K562 (cell line): ENCODE measurements around the gene ANKRD33. TPM values are rescaled to one million over a fixed set of nuclear protein-coding genes. Genes with fewer than 3 reads are reported as not detected.
A peak's percentile ranks its signal among the peaks of the same experiment; 100 is the strongest.

Experiments
- FOXM1 ChIP-seq, 2 experiments: fragments of 450-650 bp in 1 of 2; sonication (generic) in 1 of 2; formaldehyde crosslinking in 1 of 2; IDR thresholded peaks; 2 replicates each; pipeline versions ENCODE4 v1.6.1 to v1.9.0; 2017 to 2022; ENCODE audit warnings: low read depth in 2 of 2, mild to moderate bottlenecking in 2 of 2, missing genetic modification reagents in 1 of 2, moderate library complexity in 1 of 2
- HDGF ChIP-seq: fragments of 450-650 bp; IDR thresholded peaks from 2 replicates; pipeline ENCODE4 v1.6.1; 2016
- JUND ChIP-seq, 2 experiments: IDR thresholded peaks; 2 replicates in 1 of 2; 3 replicates in 1 of 2; pipeline ENCODE4 v1.6.1; 2011; ENCODE audit warnings: borderline replicate concordance in 2 of 2, low read depth in 2 of 2, low read length in 2 of 2, improper control_type of control experiment in 1 of 2, missing biosample characterization in 1 of 2, missing genetic modification characterization in 1 of 2, missing genetic modification reagents in 1 of 2
- MEF2D ChIP-seq: conservative IDR thresholded peaks from 2 replicates; pipeline ENCODE4 v1.6.1; 2016; ENCODE audit warnings: low read depth, missing genetic modification characterization, missing compliant biosample characterization
- NR3C1 ChIP-seq: sonication (generic); formaldehyde crosslinking; IDR thresholded peaks from 2 replicates; pipeline ENCODE4 v1.8.1; 2022; ENCODE audit warnings: missing genetic modification reagents
- PTTG1 ChIP-seq: fragments of 450-650 bp; IDR thresholded peaks from 2 replicates; pipeline ENCODE4 v1.6.1; 2016; ENCODE audit warnings: low read depth, mild to moderate bottlenecking, missing genetic modification characterization, missing compliant biosample characterization
- PYGO2 ChIP-seq: fragments of 450-650 bp; IDR thresholded peaks from 2 replicates; pipeline ENCODE4 v1.6.1; 2016; ENCODE audit warnings: mild to moderate bottlenecking, missing genetic modification characterization, moderate library complexity, missing compliant biosample characterization
- SMAD3 ChIP-seq: fragments of 450-650 bp; formaldehyde crosslinking; conservative IDR thresholded peaks from 2 replicates; pipeline ENCODE4 v1.4.0; 2020; ENCODE audit warnings: mild to moderate bottlenecking
- SOX6 ChIP-seq: fragments of 450-650 bp; IDR thresholded peaks from 2 replicates; pipeline ENCODE4 v1.6.1; 2014; ENCODE audit warnings: mild to moderate bottlenecking
- SPI1 ChIP-seq: IDR thresholded peaks from 2 replicates; pipeline ENCODE4 v1.6.1; 2011; ENCODE audit warnings: low read depth, low read length, control low read depth, borderline replicate concordance
- TEAD1 ChIP-seq, 2 experiments: fragments of 450-650 bp in 1 of 2; sonication (generic) in 1 of 2; formaldehyde crosslinking; IDR thresholded peaks; 2 replicates each; pipeline versions ENCODE4 v1.4.0 to v1.8.0; 2020 to 2022; ENCODE audit warnings: mild to moderate bottlenecking in 2 of 2, missing genetic modification reagents in 1 of 2
- TRIM28 ChIP-seq: fragments of 450-650 bp; IDR thresholded peaks from 2 replicates; pipeline ENCODE4 v1.6.1; 2017
- ZNF253 ChIP-seq: fragments of 250-450 bp; sonication (Bioruptor Pico); conservative IDR thresholded peaks from 2 replicates; pipeline ENCODE4 v1.6.1; 2021; ENCODE audit warnings: mild to moderate bottlenecking
- ZNF311 ChIP-seq: fragments of 250-450 bp; sonication (Bioruptor Pico); IDR thresholded peaks from 2 replicates; pipeline ENCODE4 v1.4.0; 2020; ENCODE audit warnings: mild to moderate bottlenecking, moderate library complexity
- polyA plus RNA-seq, 8 experiments: library from polyadenylated mRNA; depleted of rRNA in 4 of 8; stranded (reverse) in 5 of 8; unstranded in 3 of 8; fragments of >200 nt; fragmentation: Nextera tagmentation in 2 of 8; fragmentation: Illumina TruSeq in 1 of 8; extraction: Ambion mirVana in 2 of 8; extraction: Trizol in 1 of 8; gene quantifications; 2 replicates each; pipeline versions ENCODE4 v1.2.1 to v1.2.3, GENCODE V29; 2011 to 2014; ENCODE audit warnings: inconsistent platforms in 1 of 8, missing spikeins in 1 of 8
- total RNA-seq, 7 experiments: library from RNA; depleted of rRNA in 6 of 7; stranded (reverse); fragments of >200 nt in 6 of 7; fragmentation: Illumina TruSeq in 2 of 7; extraction: Trizol in 2 of 7; gene quantifications; 2 replicates each; pipeline versions ENCODE4 v1.2.1 to v1.2.3, GENCODE V29; 2011 to 2021; ENCODE audit warnings: low replicate concordance in 1 of 7
- TF ChIP-seq, protein P1 (sequence below): fragments of 450-650 bp; conservative IDR thresholded peaks from 2 replicates; pipeline ENCODE4 v1.6.1; 2016; ENCODE audit warnings: missing genetic modification characterization, low read depth, mild to moderate bottlenecking, control low read depth, missing compliant biosample characterization
- TF ChIP-seq, protein P2 (sequence below), 2 experiments: fragments of 450-650 bp; conservative IDR thresholded peaks; 2 replicates each; pipeline ENCODE4 v1.6.1; 2017; ENCODE audit warnings: mild to moderate bottlenecking in 2 of 2, moderate library complexity in 2 of 2
- TF ChIP-seq, protein P3 (sequence below), 2 experiments: fragments of 450-650 bp; IDR thresholded peaks; 2 replicates each; pipeline ENCODE4 v1.6.1; 2016
- TF ChIP-seq, protein P4 (sequence below), 2 experiments: fragments of 200-800 bp in 1 of 2; sonication (Bioruptor generic) in 1 of 2; sonication (generic) in 1 of 2; formaldehyde crosslinking in 1 of 2; IDR thresholded peaks in 1 of 2; conservative IDR thresholded peaks in 1 of 2; 2 replicates each; pipeline versions ENCODE4 v1.5.0 to v1.6.1; 2016 to 2020; ENCODE audit warnings: missing compliant biosample characterization in 1 of 2, missing genetic modification characterization in 1 of 2, missing genetic modification reagents in 1 of 2

The ANKRD33 gene
- total and polyA plus RNA-seq, 9 of the 15 experiments (the other 6 are each of a cell fraction or from before 2014, with no cell fraction given): 0.04 to 0.11 (median 0.07) TPM; not detected in 4

DNA sequence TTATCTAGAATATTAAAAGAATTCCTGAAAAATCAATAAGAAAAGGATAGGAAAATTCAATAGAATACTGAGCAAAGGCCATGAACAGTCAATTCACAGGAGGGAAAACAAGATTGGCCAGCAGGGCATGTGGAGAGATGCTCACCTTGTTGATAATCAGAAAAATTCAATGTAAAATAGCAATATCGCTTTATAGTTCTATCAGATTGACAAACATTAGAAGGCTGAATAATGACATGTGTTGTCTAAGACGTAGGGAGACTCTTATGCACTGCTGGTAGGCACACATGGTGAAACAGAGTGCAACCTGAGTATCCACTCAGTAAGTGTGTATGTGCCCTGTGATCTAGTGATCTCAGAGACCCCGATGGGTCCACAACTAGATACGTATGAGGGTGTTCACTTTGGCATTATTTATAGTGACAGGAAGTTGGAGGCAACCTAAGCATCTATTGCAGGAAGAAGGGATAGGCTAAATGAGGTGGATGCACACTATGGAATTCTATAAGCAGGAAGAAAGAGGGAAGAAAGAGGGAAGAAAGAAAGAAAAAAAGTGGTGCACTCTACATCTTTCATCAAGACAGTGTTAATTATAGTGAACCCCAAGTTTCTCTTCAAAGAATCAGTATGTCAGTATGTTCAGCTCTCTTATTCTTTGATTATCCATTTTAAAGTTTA lies 3.8 kb upstream of the ANKRD33 start (continued):
- TF ChIP-seq FOXM1 (IDR thresholded peaks at IDR 0.05; ENCODE audit: low read depth): no peak
- TF ChIP-seq FOXM1 (CRISPR knock-in tag; IDR thresholded peaks at IDR 0.05; ENCODE audit: low read depth): 0 out of 2 replicates have a peak, but pooled peaks have one; percentile 14
- TF ChIP-seq PYGO2 (tag): no peak
- TF ChIP-seq, protein P1, sequence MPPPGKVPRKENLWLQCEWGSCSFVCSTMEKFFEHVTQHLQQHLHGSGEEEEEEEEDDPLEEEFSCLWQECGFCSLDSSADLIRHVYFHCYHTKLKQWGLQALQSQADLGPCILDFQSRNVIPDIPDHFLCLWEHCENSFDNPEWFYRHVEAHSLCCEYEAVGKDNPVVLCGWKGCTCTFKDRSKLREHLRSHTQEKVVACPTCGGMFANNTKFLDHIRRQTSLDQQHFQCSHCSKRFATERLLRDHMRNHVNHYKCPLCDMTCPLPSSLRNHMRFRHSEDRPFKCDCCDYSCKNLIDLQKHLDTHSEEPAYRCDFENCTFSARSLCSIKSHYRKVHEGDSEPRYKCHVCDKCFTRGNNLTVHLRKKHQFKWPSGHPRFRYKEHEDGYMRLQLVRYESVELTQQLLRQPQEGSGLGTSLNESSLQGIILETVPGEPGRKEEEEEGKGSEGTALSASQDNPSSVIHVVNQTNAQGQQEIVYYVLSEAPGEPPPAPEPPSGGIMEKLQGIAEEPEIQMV (tag): peak; percentile 40; the same call in 1 of the 2 replicates
- peak; percentile 69; the same call in 1 of the 2 replicates for TF ChIP-seq PTTG1 (tag)
- 0 out of 2 replicates have a peak, but pooled peaks have one; percentile 44 for TF ChIP-seq TRIM28
- no peak for TF ChIP-seq NR3C1 (CRISPR knock-in tag)
- TF ChIP-seq, protein P2, sequence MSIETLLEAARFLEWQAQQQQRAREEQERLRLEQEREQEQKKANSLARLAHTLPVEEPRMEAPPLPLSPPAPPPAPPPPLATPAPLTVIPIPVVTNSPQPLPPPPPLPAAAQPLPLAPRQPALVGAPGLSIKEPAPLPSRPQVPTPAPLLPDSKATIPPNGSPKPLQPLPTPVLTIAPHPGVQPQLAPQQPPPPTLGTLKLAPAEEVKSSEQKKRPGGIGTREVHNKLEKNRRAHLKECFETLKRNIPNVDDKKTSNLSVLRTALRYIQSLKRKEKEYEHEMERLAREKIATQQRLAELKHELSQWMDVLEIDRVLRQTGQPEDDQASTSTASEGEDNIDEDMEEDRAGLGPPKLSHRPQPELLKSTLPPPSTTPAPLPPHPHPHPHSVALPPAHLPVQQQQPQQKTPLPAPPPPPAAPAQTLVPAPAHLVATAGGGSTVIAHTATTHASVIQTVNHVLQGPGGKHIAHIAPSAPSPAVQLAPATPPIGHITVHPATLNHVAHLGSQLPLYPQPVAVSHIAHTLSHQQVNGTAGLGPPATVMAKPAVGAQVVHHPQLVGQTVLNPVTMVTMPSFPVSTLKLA (conservative IDR thresholded peaks at IDR 0.05): peak in 1 of 2 experiments; percentile 16; a peak in 1 of 4 replicates
- TF ChIP-seq SOX6: no peak
- TF ChIP-seq SMAD3 (CRISPR knock-in tag): 0 out of 2 replicates have a peak, but pooled peaks have one; percentile 11
- TF ChIP-seq ZNF311 (CRISPR knock-in tag): 0 out of 2 replicates have a peak, but pooled peaks have one; percentile 13
- TF ChIP-seq TEAD1 (CRISPR knock-in tag; IDR thresholded peaks at IDR 0.05): no peak
- TF ChIP-seq, protein P3, sequence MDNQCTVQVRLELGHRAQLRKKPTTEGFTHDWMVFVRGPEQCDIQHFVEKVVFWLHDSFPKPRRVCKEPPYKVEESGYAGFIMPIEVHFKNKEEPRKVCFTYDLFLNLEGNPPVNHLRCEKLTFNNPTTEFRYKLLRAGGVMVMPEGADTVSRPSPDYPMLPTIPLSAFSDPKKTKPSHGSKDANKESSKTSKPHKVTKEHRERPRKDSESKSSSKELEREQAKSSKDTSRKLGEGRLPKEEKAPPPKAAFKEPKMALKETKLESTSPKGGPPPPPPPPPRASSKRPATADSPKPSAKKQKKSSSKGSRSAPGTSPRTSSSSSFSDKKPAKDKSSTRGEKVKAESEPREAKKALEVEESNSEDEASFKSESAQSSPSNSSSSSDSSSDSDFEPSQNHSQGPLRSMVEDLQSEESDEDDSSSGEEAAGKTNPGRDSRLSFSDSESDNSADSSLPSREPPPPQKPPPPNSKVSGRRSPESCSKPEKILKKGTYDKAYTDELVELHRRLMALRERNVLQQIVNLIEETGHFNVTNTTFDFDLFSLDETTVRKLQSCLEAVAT (IDR thresholded peaks at IDR 0.05): peak in 1 of 2 experiments; percentile 30; a peak in 2 of 4 replicates
- TF ChIP-seq SPI1: no peak
- peak; percentile 62 for TF ChIP-seq MEF2D (tag)
- TF ChIP-seq HDGF: 0 out of 2 replicates have a peak, but pooled peaks have one; percentile 28
- TF ChIP-seq ZNF253: 0 out of 2 replicates have a peak, but pooled peaks have one; percentile 9
- TF ChIP-seq, protein P4, sequence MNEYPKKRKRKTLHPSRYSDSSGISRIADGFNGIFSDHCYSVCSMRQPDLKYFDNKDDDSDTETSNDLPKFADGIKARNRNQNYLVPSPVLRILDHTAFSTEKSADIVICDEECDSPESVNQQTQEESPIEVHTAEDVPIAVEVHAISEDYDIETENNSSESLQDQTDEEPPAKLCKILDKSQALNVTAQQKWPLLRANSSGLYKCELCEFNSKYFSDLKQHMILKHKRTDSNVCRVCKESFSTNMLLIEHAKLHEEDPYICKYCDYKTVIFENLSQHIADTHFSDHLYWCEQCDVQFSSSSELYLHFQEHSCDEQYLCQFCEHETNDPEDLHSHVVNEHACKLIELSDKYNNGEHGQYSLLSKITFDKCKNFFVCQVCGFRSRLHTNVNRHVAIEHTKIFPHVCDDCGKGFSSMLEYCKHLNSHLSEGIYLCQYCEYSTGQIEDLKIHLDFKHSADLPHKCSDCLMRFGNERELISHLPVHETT (CRISPR knock-in tag; conservative IDR thresholded peaks at IDR 0.05 in 1 of 2, IDR thresholded peaks at IDR 0.05 in 1 of 2): peak in 1 of 2 experiments; percentile 68; a peak in 2 of 4 replicates
- TF ChIP-seq JUND (IDR thresholded peaks at IDR 0.05; ENCODE audit: borderline replicate concordance, low read depth, low read length): no peak
- no peak for TF ChIP-seq JUND (tag; IDR thresholded peaks at IDR 0.05; ENCODE audit: borderline replicate concordance, low read depth, low read length)
